Measurements from ENCODE around the gene USP31.

The USP31 gene

GRCh38 chr16:23020084-23020483, 129.2 kb downstream of the USP31 start:
- TF ChIP-seq CTCF (IDR thresholded peaks at IDR 0.05), result no peak

- TF ChIP-seq CTCF (IDR thresholded peaks at IDR 0.05), result no peak
Measured at GRCh38 chr16:23016368-23016767, 132.9 kb downstream of the USP31 start.

- no peak for TF ChIP-seq CTCF (IDR thresholded peaks at IDR 0.05)
Measured at GRCh38 chr16:23015580-23015979, 133.7 kb downstream of the USP31 start.

- no peak for TF ChIP-seq CTCF (IDR thresholded peaks at IDR 0.05)
Measured at GRCh38 chr16:23014592-23014991, 134.7 kb downstream of the USP31 start.
